Adipocyte (in vitro differentiated cells): ENCODE measurements around the gene ID2.

Experiments used
- DNase-seq: peaks from one replicate; pipeline ENCODE4 v3.0.0-alpha.2; 2015; ENCODE audit warnings: low read depth
- H3K27me3 ChIP-seq: replicated peaks from 2 replicates; pipeline ENCODE4 v1.7.0; 2013; ENCODE audit warnings: mild to moderate bottlenecking, low read length, moderate library complexity; ENCODE audit not compliant: control insufficient read depth, insufficient read depth
- H3K36me3 ChIP-seq: 2 replicates; pipeline ENCODE4 v1.7.0; 2013; ENCODE audit warnings: low read length, mild to moderate bottlenecking, moderate library complexity; ENCODE audit not compliant: control insufficient read depth, insufficient read depth, severe bottlenecking
- H3K4me1 ChIP-seq: 2 replicates; pipeline ENCODE4 v1.7.0; 2013; ENCODE audit warnings: mild to moderate bottlenecking, low read length, moderate library complexity; ENCODE audit not compliant: control insufficient read depth, insufficient read depth
- H3K4me3 ChIP-seq: 2 replicates; pipeline ENCODE4 v1.7.0; 2013; ENCODE audit warnings: mild to moderate bottlenecking, low read length, moderate library complexity
- H3K9ac ChIP-seq: 2 replicates; pipeline ENCODE4 v1.7.0; 2013; ENCODE audit warnings: mild to moderate bottlenecking, low read length, moderate library complexity
- H3K9me3 ChIP-seq: 2 replicates; pipeline ENCODE4 v1.7.0; 2013; ENCODE audit warnings: mild to moderate bottlenecking, low read length, moderate library complexity; ENCODE audit not compliant: control insufficient read depth

ID2 gene

DNA sequence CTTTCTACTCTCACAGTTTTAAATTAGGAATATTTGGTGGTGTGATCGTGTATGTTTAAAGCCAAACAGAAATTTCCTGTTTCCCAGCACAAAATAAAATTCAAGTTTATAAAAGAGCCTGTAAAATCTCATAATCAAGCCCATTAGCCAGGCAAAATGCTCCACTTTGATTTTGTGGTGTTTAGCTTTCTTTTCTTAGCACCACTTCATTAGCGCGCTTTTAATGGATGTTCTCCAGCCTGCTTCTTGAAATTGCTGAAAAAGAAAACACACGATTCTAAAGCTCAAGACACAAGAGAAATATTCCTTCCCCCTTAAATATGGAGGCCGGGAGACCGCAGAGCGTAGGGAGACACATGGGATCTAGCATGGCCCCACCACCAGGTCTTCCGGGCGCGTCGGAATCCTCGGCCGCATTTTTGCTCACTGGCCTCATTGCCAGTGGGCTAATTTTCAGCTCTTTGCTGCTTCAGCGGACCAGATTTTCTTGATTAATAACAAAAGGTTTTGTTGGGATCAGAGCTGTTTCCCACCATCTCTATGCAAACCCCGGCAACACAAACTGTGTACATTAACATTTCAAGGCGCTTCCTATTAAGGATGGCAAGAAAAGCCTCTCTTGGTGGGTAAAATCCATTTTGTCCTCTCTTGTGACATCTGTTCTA lies 40.4 kb upstream of the ID2 start:
- Histone ChIP-seq H3K27me3 (no peaks in the 10 kb centered on the region), H3K4me1 (peaks cover 24% of the 10 kb centered on the region), H3K9ac (no peak overlapping the region), H3K36me3 (no peaks in the 10 kb centered on the region), H3K9me3 (no peaks in the 10 kb centered on the region), H3K4me3 (no peak overlapping the region)
- no peak for DNase-seq

DNA sequence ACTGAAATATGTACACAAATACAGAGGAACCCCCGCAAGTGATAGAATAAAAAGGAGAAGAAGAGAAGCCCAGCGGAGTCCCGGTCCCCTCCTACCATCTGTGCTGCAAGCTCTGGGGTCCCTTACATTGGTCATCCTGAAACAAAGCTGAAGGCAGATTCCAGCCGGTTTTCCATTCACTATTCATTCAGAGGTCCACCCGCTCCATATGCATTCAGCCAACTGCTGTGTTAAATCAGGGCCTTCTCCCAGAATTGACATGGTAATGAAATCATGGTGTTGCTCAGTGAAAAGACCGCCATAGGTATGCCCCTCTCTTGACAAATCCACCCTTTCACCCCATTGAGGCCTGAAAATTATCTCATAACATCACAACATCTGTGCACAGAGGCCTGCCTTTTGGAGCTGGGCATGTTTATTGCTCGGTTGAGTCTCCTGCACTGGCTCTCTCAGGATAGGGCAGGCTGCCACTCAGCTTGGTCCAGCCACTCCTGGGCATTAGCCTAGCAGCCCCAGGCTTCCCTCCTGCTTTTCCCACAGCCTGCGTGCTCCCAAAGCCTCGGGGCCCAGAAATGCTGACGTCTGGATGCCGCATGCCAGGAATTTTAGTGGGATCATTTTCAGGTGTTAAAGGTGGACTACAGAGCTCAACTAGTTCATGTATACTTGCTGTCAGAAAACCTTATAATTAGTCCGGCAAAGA lies 39.3 kb upstream of the ID2 start:
- no peak overlapping the region for H3K4me3 ChIP-seq
- H3K27me3 ChIP-seq = no peaks in the 10 kb centered on the region
- no peaks in the 10 kb centered on the region for H3K36me3 ChIP-seq
- H3K4me1 ChIP-seq = peaks cover 17% of the 10 kb centered on the region
- no peak overlapping the region for H3K9ac ChIP-seq
- H3K9me3 ChIP-seq = peaks cover 2% of the 10 kb centered on the region
- DNase-seq = no peak

DNA sequence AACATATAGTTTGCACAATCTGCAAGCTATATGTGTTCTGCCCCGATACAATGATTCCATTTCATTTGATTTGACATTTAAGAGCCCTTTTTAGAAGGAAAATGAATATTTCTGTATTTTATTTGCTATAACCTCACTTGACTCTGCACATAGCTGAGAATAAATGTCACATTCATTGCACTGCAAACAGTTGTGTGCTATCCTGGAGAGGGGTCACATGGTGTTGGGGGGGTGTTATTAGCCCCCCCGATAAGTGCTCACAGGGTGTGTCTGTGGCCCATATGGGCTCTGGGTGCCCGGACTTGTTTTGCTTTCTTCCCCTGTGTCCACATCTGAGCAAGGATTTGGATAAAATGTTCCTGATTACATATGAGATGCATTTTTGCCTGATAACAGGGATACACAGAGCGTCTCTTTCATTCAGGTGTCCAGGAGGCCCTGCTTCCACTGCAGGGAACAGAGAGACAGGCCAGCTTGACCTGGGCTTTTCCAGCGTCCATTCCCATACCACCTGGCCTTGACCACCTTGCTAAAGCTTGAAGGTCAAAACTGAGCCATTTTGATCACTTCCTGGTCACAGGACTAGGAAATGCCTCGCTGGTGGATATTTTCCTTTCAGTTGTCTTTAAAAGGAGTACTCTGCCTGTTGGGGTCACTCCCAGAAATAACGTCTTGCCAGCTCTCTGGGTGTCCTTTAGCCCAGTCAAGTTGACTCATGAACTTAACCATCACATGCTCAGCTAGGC lies 38.4 kb upstream of the ID2 start:
- Histone ChIP-seq H3K9me3 (peaks cover 6% of the 10 kb centered on the region), H3K36me3 (no peaks in the 10 kb centered on the region), H3K27me3 (no peaks in the 10 kb centered on the region), H3K4me3 (no peak overlapping the region), H3K4me1 (peaks cover 17% of the 10 kb centered on the region), H3K9ac (peak overlapping the region; percentile 25)
- no peak for DNase-seq

DNA sequence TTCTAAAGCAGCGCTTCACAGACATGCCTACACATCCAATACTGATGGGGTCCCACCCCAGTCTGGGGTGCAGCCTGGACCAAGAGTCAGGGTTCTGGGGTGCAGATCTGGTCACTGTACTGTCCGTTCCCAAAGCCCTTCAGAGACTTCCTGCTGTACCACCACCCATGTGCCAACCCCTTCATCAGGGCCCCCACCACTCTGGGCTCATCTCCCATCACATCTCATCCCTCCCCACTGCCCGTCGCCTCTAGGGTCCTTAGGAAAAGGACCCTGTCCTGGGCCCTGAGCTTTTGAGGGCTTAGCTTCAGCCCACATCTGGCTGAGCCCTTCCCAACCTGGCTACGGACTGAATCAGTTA lies 37.9 kb upstream of the ID2 start:
- peaks cover 6% of the 10 kb centered on the region for H3K9me3 ChIP-seq
- peak overlapping the region; percentile 25 for H3K9ac ChIP-seq
- H3K4me3 ChIP-seq = peak overlapping the region; percentile 16
- H3K27me3 ChIP-seq = no peaks in the 10 kb centered on the region
- peaks cover 17% of the 10 kb centered on the region for H3K4me1 ChIP-seq
- DNase-seq = no peak
- no peaks in the 10 kb centered on the region for H3K36me3 ChIP-seq

DNA sequence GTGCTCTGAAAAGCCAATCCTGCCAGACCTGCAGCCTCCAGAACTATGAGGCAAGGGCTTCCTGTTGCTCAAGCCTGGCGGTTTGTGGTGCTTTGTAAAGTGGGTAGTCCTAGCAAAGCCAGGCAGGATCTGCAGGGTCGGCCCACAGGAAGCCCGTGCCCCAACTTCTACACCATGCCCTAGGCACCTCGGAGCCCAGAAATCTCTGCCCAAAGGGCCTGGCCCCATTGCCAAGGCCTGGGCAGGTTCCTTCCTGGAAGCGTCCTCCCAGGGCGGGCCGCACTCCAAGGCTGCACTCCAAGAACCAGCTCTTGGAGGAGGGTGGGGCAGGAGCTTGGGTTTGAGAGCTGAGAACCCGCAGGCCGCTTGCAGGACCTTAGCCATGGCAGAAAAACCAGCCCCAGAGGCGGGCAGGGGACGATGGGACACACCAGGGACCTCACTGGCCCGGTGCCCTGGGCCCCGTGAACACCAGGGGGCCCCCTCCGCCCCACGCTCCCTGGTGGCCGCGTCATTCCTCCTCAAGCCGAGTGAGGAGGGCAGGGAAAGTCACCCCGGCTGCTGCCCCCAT lies 37.2 kb upstream of the ID2 start:
- no peak overlapping the region for H3K9ac ChIP-seq
- peaks cover 6% of the 10 kb centered on the region for H3K9me3 ChIP-seq
- H3K27me3 ChIP-seq = no peaks in the 10 kb centered on the region
- H3K4me1 ChIP-seq = peaks cover 17% of the 10 kb centered on the region
- no peak for DNase-seq
- no peak overlapping the region for H3K4me3 ChIP-seq
- no peaks in the 10 kb centered on the region for H3K36me3 ChIP-seq

DNA sequence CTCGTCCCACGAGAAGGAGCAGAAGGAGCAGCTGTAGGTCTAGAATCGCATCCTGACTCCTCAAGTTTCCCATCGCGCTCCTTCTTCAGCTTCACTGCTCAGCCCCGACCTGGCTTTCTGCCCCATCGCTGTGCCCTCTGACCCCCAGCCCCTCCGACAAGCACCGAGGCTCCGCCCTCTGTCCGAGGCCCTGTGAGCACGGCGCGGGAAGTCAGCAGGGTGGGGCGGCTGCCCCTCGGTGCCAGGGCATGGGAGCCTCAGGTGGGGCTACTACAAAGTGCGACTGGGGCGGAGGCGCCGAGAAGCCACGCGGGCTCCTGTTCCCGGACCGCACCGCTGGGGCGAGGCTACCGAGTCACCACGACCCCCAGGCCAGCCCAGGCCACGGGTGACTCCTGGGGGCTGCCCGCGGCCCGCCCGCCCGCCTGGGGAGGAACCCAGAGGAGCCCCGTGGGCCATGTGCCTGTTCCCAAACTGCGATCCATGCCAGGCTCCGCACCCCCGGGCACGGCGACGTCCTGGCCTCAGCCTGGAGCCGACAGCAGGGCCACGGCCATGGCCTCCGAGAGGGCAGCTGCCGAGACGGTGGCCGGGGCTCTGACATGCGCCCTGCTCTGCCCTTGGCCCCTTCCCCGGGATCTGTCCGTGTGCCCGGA lies 36.6 kb upstream of the ID2 start:
- no peaks in the 10 kb centered on the region for H3K27me3 ChIP-seq
- H3K4me3 ChIP-seq = no peak overlapping the region
- DNase-seq = no peak
- peaks cover 6% of the 10 kb centered on the region for H3K9me3 ChIP-seq
- H3K9ac ChIP-seq = no peak overlapping the region
- H3K36me3 ChIP-seq = no peaks in the 10 kb centered on the region
- H3K4me1 ChIP-seq = peaks cover 17% of the 10 kb centered on the region

DNA sequence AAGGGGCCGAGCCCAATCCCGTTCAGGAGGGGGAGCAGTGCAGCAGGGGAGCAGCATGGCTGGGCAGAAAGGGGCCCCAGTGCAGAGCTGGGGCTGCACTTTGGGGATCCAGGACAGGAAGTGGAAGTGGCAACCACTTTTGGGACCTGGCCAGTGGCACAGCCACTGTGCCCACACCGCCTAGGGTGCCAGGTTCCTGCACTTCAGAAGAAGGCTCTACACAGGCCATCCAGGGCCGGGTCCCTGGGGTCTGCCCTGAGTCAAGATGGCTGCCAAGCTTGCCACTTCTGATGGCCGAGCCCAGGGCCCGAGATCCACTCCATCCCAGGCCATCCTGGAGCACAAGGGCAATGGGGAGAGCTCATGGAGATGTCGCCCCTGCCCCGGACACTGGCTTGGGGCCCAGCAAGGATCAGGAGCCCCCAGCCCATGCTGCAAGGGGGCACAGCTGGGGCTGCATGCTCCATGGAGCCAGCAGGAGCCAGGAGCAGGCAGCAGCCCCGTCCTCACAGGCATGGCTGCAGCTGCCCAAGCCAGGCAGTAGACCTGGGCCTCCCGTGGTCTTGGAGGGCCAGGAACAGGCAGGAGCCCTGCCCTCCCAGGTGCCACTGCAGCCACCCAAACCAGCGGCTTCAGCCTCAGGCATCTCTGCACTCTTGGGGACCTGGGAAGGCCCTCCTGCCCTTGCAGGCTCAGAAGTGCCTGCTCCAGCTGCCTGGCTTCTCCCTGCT lies 35.0 kb upstream of the ID2 start:
- DNase-seq = no peak
- Histone ChIP-seq H3K4me1 (peaks cover 17% of the 10 kb centered on the region), H3K9ac (no peak overlapping the region), H3K9me3 (peaks cover 6% of the 10 kb centered on the region), H3K36me3 (no peaks in the 10 kb centered on the region), H3K4me3 (no peak overlapping the region), H3K27me3 (no peaks in the 10 kb centered on the region)

DNA sequence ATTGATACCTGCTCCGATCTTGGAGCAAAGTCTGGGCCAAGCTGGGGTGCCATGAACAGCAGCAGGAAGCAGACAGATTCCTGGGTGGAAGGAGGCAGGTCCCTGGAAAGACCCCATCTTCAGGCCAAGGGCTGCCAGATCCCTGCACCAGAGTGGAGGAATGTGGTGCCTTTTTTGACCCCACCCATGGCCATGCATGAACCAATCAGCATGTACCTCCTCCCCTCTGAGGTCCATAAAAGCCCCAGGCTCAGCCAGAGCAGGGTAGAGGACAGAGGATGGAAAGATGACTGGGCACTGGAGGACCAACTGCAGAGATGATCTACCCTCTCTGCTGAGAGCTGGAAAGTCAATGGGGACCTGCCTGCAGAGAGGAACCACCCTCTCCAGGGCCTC lies 34.4 kb upstream of the ID2 start:
- DNase-seq = no peak
- H3K27me3 ChIP-seq = no peaks in the 10 kb centered on the region
- no peak overlapping the region for H3K9ac ChIP-seq

DNA sequence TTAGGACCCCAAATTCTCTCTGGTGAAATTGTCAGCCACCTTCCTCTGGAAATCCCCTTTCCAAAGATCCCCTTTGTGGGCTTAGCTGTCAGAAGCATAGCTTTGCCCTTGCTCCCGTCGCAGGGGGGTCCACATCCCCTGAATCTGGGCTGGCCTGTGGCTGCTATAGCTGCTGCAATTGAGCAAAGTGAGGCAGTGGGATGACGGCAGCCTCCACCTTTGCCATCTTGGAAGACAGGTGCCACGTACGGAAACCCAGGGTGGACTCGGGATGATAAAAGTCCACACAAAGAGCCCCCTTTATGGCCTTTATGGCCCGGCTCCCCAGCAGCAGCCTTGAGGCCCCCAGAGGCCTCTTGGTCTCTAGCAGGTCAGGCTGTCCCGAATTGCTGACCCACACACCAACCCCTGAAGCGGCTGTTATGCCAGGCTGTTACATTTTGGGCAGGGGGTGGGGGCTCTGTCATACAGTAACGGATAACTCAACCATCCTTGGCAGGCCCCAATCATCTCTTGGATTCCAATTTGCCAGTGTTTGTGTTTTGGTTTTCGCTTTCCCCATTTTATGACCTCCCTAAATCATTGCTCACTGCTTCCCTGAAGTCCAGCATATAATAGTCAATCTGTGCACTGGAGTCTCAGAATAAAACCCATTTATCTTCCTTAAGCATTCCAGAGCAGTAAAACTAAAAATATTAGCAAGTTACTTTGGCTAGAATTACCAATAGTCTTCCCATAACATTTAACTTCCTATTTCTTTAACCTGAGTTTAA lies 33.2 kb upstream of the ID2 start:
- H3K4me1 ChIP-seq = peaks cover 11% of the 10 kb centered on the region
- DNase-seq = no peak
- H3K27me3 ChIP-seq = no peaks in the 10 kb centered on the region

More for the DNA sequence above, 34.4 kb upstream of the ID2 start:
- Histone ChIP-seq H3K4me3 (no peak overlapping the region), H3K9me3 (peaks cover 6% of the 10 kb centered on the region), H3K36me3 (no peaks in the 10 kb centered on the region), H3K4me1 (peaks cover 17% of the 10 kb centered on the region)

DNA sequence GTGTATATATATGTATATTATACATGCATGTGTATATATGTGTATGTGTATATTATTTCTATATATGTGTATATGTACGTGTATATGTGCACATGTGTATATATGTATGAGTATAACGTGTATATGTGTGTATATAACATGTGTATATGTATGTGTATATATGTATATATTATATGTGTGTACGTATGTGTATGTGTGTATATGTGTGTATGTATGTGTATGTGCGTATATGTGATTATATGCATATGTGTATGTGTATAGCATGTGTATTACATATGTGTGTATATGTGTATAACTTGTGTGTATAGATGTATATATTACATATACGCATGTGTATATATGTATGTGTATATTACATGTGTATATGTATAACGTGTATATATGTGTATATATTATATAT lies 32.1 kb upstream of the ID2 start:
- no peak for DNase-seq
- Histone ChIP-seq H3K9me3 (peaks cover 6% of the 10 kb centered on the region), H3K4me1 (no peaks in the 10 kb centered on the region), H3K36me3 (no peaks in the 10 kb centered on the region), H3K9ac (no peak overlapping the region), H3K4me3 (no peak overlapping the region), H3K27me3 (no peaks in the 10 kb centered on the region)

More for the DNA sequence above, 33.2 kb upstream of the ID2 start:
- H3K9me3 ChIP-seq = peaks cover 6% of the 10 kb centered on the region
- no peak overlapping the region for H3K9ac ChIP-seq
- H3K4me3 ChIP-seq = no peak overlapping the region
- H3K36me3 ChIP-seq = no peaks in the 10 kb centered on the region
